ENCODE measurements around the gene UGT1A10. TPM values are rescaled to one million over a fixed set of nuclear protein-coding genes. Genes with fewer than 3 reads are reported as not detected.
"Not testable (repeated sequence)": the region's sequence is repeated elsewhere in the genome, so short reads cannot be mapped to it uniquely, and the experiment has no call there.

The UGT1A10 gene
- total and polyA plus RNA-seq, 12 donors = not detected

DNA sequence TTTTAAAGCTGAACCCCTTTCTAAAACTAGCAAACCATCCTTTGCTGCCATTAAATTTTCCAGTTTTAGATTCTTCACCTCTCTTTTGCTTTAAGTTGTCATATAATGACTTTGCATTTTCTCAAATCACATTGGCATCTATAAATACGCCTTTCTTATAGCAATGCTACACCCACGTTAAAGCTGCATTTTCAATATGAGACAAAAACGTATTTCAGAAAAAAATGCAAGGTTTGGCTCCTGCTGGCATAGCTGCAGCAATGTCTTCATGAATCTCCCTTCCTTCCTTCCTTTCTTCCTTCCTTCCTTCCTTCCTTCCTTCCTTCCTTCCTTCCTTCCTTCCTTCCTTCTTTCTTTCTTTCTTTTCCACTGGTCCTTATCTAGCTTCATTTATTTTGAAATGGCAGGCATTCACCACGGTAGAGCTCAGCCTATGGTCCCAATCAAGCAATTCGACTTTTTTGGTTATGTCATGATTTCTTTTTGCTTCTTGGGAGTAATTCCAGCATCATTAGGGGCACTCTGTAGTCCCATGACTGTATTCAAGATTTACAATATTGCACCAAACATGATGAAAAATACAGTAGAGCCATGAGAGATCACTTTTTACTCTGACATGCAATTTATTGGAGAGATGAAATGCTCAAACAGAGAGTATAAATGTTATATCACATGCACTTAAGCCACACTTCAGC, 8.8 kb upstream of the UGT1A10 start:
- Histone ChIP-seq H3K36me3 (no peaks in the 10 kb centered on the region), H3K27ac (no peak overlapping the region), H3K4me3 (no peak overlapping the region), H3K27me3 (peaks cover 0 to 7% (median 0%) of the 10 kb centered on the region in 7 donors), H3K4me1 (no peaks in the 10 kb centered on the region), H3K9me3 (peaks cover 0 to 35% (median 0%) of the 10 kb centered on the region in 11 donors)
- DNase-seq (no peak), ATAC-seq (no peak)
- WGBS, 2 donors = 53 to 56% methylated on average over 5 of the region's 5 CpGs
- TF ChIP-seq CTCF (IDR thresholded peaks at IDR 0.05) = no peak
- intact Hi-C loops (cut with DNase I) = no loop called here

DNA sequence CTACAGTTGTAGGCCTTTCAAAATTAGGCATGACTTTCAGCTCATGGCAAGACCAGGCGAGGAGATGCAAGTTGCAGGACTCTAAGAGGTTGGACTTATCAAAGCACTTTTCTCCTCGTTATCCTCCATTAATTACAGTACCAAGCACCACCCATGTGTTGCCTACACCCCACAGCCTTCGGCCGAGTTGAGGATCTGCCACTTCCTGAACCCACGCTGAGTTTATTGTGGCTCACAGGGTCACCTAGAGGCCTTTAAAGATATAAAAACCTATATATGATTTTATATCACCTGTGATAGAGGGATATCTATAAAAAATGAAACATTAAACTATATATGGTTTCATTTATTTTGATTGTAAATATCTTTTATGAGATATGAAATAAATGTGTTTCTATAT, 2.6 kb downstream of the UGT1A10 start:
- Histone ChIP-seq H3K27me3 (peaks cover 0 to 5% (median 0%) of the 10 kb centered on the region in 7 donors), H3K36me3 (no peaks in the 10 kb centered on the region), H3K9me3 (peaks cover 0 to 18% (median 0%) of the 10 kb centered on the region in 11 donors), H3K27ac (no peak overlapping the region), H3K4me3 (no peak overlapping the region), H3K4me1 (no peaks in the 10 kb centered on the region)
- WGBS, 2 donors = 39 to 46% methylated on average over 5 of the region's 5 CpGs
- intact Hi-C loops (cut with DNase I) = no loop called here
- TF ChIP-seq CTCF (IDR thresholded peaks at IDR 0.05) = no peak
- DNase-seq = no peak
- no peak for ATAC-seq

DNA sequence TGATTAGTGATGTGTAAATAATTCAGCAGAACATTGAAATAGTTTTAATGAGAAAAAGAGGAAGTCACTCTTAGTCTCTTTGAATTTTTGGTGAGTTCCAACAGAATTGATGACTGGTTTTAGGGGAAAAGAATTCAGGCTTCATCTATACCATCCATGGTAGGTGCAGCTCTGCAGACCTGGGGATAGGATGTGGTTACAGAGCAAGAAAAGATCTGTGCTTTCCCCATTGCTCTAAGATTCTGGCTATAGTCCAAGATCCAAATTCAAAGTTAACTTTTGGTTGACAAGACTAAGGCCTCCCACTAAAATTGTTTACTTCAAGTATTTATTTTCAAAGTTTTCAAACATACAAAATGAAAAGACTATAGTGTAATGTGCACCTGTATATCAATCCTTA, 3.6 kb downstream of the UGT1A10 start:
- ATAC-seq = no peak
- H3K27ac ChIP-seq = no peak overlapping the region
- intact Hi-C loops (cut with DNase I) = no loop called here
- H3K4me3 ChIP-seq = no peak overlapping the region
- no peak for TF ChIP-seq CTCF (IDR thresholded peaks at IDR 0.05)
- H3K27me3 ChIP-seq = peaks cover 0 to 5% (median 0%) of the 10 kb centered on the region in 7 donors
- no peaks in the 10 kb centered on the region for H3K36me3 ChIP-seq
- peaks cover 0 to 18% (median 0%) of the 10 kb centered on the region in 11 donors for H3K9me3 ChIP-seq
- no peaks in the 10 kb centered on the region for H3K4me1 ChIP-seq
- no peak for DNase-seq

DNA sequence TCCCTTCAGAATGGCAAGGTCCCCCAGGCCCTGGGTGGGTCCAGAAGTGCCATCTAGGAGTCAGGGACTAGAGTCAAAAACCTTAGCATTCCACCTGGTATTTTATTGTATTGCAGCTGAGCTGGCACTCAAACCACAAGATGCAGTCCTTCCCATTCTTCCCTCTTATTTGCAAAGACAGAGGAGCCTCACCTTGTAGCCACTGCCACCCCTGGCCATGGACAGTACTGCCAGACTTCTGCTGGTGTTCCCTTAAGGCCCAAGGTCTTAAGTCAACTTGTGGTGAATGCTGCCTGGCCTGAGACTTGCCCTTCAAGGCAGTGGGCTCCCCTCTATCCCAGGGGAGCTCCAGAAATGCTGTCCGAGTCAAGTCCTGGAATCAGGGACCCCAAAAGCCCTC, 6.9 kb downstream of the UGT1A10 start:
- H3K27ac ChIP-seq = no peak overlapping the region
- H3K4me3 ChIP-seq = no peak overlapping the region
- WGBS, 2 donors = 59 to 68% methylated on average over 1 of the region's 1 CpG
- DNase-seq = no peak
- intact Hi-C loops (cut with DNase I) = no loop called here
- H3K9me3 ChIP-seq = peaks cover 0 to 37% (median 5%) of the 10 kb centered on the region in 11 donors
- no peak for ATAC-seq
- no peaks in the 10 kb centered on the region for H3K4me1 ChIP-seq
- H3K27me3 ChIP-seq = no peaks in the 10 kb centered on the region
- TF ChIP-seq CTCF (IDR thresholded peaks at IDR 0.05) = no peak
- H3K36me3 ChIP-seq = no peaks in the 10 kb centered on the region

DNA sequence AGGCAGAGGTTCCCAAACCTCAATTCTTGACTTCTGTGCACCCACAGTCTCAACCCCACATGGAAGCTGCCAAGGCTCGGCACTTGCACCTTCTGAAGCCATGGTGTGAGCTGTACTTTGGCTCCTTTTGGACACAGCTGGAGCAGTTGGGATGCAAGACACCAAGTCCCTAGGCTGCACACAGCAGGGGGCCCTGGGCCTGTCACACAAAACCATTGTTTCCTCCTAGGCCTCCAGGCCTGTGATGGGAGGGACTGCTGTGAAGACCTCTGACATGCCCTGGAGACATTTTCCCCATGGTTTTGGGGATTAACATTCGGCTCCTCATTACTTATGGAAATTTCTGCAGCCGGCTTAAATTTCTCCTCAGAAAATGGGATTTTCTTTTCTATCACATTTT, 9.8 kb downstream of the UGT1A10 start:
- intact Hi-C loops (cut with DNase I) = not testable (repeated sequence)
- H3K9me3 ChIP-seq = peaks cover 0 to 37% (median 5%) of the 10 kb centered on the region in 11 donors
- 83 to 88% methylated on average over 3 of the region's 3 CpGs for whole genome bisulfite sequencing, 2 donors

More for the DNA sequence above, 9.8 kb downstream of the UGT1A10 start:
- H3K27ac ChIP-seq, H3K4me1 ChIP-seq, H3K27me3 ChIP-seq, DNase-seq, H3K4me3 ChIP-seq, H3K36me3 ChIP-seq, ATAC-seq: not testable (repeated sequence)
